Upper lobe of left lung (tissue), 6 donors: ENCODE measurements around the gene ASTN2. TPM values are rescaled to one million over a fixed set of nuclear protein-coding genes. Genes with fewer than 3 reads are reported as not detected.

Experiments
- ATAC-seq, 2 donors: fragments of 200-7000 bp; cut with Tn5 transposase; one replicate each; pipeline ENCODE4 v1.9.1; 2022; ENCODE audit warnings: mild to moderate bottlenecking in 2 of 2, moderate library complexity in 2 of 2; ENCODE audit not compliant: low FRiP score in 2 of 2
- DNase-seq, 2 donors: peaks; one replicate each; pipeline ENCODE4 v3.0.0-alpha.2; 2019 to 2020
- H3K27ac ChIP-seq, 4 donors: fragments of 200-600 bp; sonication (generic); one replicate each; pipeline ENCODE4 v1.5.1; 2016 to 2019
- H3K27me3 ChIP-seq, 4 donors: fragments of 200-600 bp; sonication (generic); one replicate each; pipeline ENCODE4 v1.5.1; 2017 to 2019
- H3K36me3 ChIP-seq, 4 donors: fragments of 200-600 bp; sonication (generic); one replicate each; pipeline ENCODE4 v1.5.1; 2016 to 2019
- H3K4me1 ChIP-seq, 4 donors: fragments of 200-600 bp; sonication (generic); one replicate each; pipeline ENCODE4 v1.5.1; 2018 to 2019
- H3K4me3 ChIP-seq, 4 donors: fragments of 200-600 bp; sonication (generic); one replicate each; pipeline ENCODE4 v1.5.1; 2017 to 2019; ENCODE audit warnings: mild to moderate bottlenecking in 2 of 4, moderate library complexity in 1 of 4
- H3K9me3 ChIP-seq, 4 donors: fragments of 200-600 bp; sonication (generic); one replicate each; pipeline ENCODE4 v1.5.1; 2018 to 2019
- EP300 ChIP-seq, 4 donors: sonication (generic); formaldehyde crosslinking; IDR thresholded peaks; one replicate each; pipeline ENCODE4 v1.5.1; 2017; ENCODE audit warnings: antibody characterized with exemption in 4 of 4, control low read depth in 2 of 4
- POLR2A ChIP-seq, 4 donors: fragments of 450-650 bp; IDR thresholded peaks; one replicate each; pipeline ENCODE4 v1.5.1; 2016 to 2017; ENCODE audit warnings: antibody characterized with exemption in 4 of 4, mild to moderate bottlenecking in 2 of 4
- POLR2AphosphoS5 ChIP-seq, 2 donors: sonication (generic); formaldehyde crosslinking; IDR thresholded peaks; one replicate each; pipeline ENCODE4 v1.5.1; 2017; ENCODE audit warnings: antibody characterized with exemption in 2 of 2
- WGBS, 2 donors: methylation state at CpG; one replicate each; pipeline ENCODE4 v1.1.5; 2017 to 2018; 5-methylcytosine and 5-hydroxymethylcytosine counted together
- total RNA-seq, 6 donors: library from RNA; depleted of rRNA in 4 of 6; stranded (reverse); fragments of >200 nt in 4 of 6; gene quantifications; one replicate each; pipeline versions ENCODE4 v1.1.0 to v1.2.1, GENCODE V29; 2016 to 2021
- TF ChIP-seq, protein P1 (sequence below), 6 experiments: fragments of 450-650 bp in 4 of 6; fragments of 200-600 bp in 2 of 6; sonication (generic) in 2 of 6; IDR thresholded peaks; one replicate each; pipeline ENCODE4 v1.5.1; 2016 to 2019; ENCODE audit warnings: antibody characterized with exemption in 6 of 6
- donor health status: DM: no; HTN: no; CAD: no; lungs with moderate emphysema.
- donor health status: DM: no; HTN: yes; CAD: no; lungs with severe emphysema.

Gene ASTN2
- total RNA-seq, 6 donors from 2014 or later: 2.0 to 7.5 (median 3.4) TPM

GRCh38 chr9:116496167-116496566 is 918.7 kb downstream of the ASTN2 start:
- H3K36me3 ChIP-seq: no peaks in the 10 kb centered on the region
- TF ChIP-seq POLR2A (IDR thresholded peaks at IDR 0.05): no peak
- no peak for TF ChIP-seq EP300 (IDR thresholded peaks at IDR 0.05)
- no peak for TF ChIP-seq POLR2AphosphoS5 (IDR thresholded peaks at IDR 0.05)
- TF ChIP-seq, protein P1, sequence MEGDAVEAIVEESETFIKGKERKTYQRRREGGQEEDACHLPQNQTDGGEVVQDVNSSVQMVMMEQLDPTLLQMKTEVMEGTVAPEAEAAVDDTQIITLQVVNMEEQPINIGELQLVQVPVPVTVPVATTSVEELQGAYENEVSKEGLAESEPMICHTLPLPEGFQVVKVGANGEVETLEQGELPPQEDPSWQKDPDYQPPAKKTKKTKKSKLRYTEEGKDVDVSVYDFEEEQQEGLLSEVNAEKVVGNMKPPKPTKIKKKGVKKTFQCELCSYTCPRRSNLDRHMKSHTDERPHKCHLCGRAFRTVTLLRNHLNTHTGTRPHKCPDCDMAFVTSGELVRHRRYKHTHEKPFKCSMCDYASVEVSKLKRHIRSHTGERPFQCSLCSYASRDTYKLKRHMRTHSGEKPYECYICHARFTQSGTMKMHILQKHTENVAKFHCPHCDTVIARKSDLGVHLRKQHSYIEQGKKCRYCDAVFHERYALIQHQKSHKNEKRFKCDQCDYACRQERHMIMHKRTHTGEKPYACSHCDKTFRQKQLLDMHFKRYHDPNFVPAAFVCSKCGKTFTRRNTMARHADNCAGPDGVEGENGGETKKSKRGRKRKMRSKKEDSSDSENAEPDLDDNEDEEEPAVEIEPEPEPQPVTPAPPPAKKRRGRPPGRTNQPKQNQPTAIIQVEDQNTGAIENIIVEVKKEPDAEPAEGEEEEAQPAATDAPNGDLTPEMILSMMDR (IDR thresholded peaks at IDR 0.05): no peak
- H3K4me3 ChIP-seq: no peak overlapping the region
- no peaks in the 10 kb centered on the region for H3K9me3 ChIP-seq
- ATAC-seq (no peak), DNase-seq (no peak)
- H3K27ac ChIP-seq: no peak overlapping the region
- no peaks in the 10 kb centered on the region for H3K4me1 ChIP-seq
- WGBS, 2 donors: 55 to 71% methylated on average over 1 of the region's 1 CpG
- H3K27me3 ChIP-seq: no peaks in the 10 kb centered on the region

- DNase-seq (no peak), ATAC-seq (no peak)
- 67 to 75% methylated on average over 6 of the region's 6 CpGs for WGBS, 2 donors
- Histone ChIP-seq H3K9me3 (no peaks in the 10 kb centered on the region), H3K27ac (no peak overlapping the region), H3K4me3 (no peak overlapping the region), H3K27me3 (no peaks in the 10 kb centered on the region), H3K36me3 (no peaks in the 10 kb centered on the region), H3K4me1 (no peaks in the 10 kb centered on the region)
- TF ChIP-seq EP300 (IDR thresholded peaks at IDR 0.05): no peak
- TF ChIP-seq POLR2A (IDR thresholded peaks at IDR 0.05): no peak
- TF ChIP-seq, protein P1 (IDR thresholded peaks at IDR 0.05): no peak
- no peak for TF ChIP-seq POLR2AphosphoS5 (IDR thresholded peaks at IDR 0.05)
Measured at GRCh38 chr9:116495725-116496124, 919.1 kb downstream of the ASTN2 start.

GRCh38 chr9:116494815-116495634 is 919.8 kb downstream of the ASTN2 start:
- Histone ChIP-seq H3K27ac (no peak overlapping the region), H3K9me3 (no peaks in the 10 kb centered on the region), H3K27me3 (no peaks in the 10 kb centered on the region), H3K4me3 (no peak overlapping the region), H3K4me1 (no peaks in the 10 kb centered on the region), H3K36me3 (no peaks in the 10 kb centered on the region)
- 53 to 60% methylated on average over 5 of the region's 5 CpGs for WGBS, 2 donors
- TF ChIP-seq POLR2AphosphoS5 (IDR thresholded peaks at IDR 0.05): no peak
- TF ChIP-seq, protein P1 (IDR thresholded peaks at IDR 0.05): peak in 5 of 6 experiments; percentile 28 to 52 (median 47)
- ATAC-seq (no peak), DNase-seq (peak in 1 of 2 donors; percentile 24)

DNA sequence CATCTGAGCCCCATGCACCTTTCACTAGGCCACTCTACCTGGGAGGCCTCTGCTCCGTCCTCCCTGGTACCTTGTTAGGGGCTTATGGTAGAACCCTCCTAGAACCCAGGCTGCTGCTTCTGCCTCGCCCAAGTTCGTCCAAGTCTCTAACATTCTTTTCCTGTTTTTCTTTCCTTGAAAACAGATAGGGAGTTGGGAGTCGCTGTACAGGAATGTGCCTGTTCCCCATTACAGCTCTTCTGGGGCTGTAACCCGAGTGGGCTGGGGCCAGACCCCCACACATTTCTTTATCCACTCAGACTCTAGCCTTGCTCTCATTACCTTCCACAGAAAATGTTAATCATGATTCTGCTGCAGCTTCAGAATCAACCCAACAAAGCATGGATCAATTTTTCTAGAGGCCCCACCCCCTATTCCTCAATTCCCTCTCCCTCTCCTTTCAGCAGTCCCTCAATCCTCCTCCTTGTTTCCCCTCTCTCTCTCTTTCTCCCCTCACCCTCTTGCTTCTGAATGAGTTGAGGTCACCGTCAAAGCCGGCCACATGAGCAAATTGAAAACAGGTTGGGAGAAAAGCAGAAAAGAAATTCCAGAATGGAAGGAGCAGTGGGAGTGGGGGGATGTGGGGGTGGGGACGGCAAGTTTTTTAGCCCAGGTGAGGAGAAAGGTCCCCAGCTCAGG is 921.5 kb downstream of the ASTN2 start:
- TF ChIP-seq, protein P1 (IDR thresholded peaks at IDR 0.05): no peak
- TF ChIP-seq POLR2A (IDR thresholded peaks at IDR 0.05) (no peak), POLR2AphosphoS5 (IDR thresholded peaks at IDR 0.05) (no peak), EP300 (IDR thresholded peaks at IDR 0.05) (no peak)
- Histone ChIP-seq H3K27me3 (no peaks in the 10 kb centered on the region), H3K36me3 (no peaks in the 10 kb centered on the region), H3K9me3 (no peaks in the 10 kb centered on the region), H3K4me1 (no peaks in the 10 kb centered on the region), H3K4me3 (no peak overlapping the region), H3K27ac (no peak overlapping the region)
- DNase-seq: no peak
- no peak for ATAC-seq
- 68 to 74% methylated on average over 8 of the region's 8 CpGs for WGBS, 2 donors
